ENCODE data around the gene NTN1.

DNA sequence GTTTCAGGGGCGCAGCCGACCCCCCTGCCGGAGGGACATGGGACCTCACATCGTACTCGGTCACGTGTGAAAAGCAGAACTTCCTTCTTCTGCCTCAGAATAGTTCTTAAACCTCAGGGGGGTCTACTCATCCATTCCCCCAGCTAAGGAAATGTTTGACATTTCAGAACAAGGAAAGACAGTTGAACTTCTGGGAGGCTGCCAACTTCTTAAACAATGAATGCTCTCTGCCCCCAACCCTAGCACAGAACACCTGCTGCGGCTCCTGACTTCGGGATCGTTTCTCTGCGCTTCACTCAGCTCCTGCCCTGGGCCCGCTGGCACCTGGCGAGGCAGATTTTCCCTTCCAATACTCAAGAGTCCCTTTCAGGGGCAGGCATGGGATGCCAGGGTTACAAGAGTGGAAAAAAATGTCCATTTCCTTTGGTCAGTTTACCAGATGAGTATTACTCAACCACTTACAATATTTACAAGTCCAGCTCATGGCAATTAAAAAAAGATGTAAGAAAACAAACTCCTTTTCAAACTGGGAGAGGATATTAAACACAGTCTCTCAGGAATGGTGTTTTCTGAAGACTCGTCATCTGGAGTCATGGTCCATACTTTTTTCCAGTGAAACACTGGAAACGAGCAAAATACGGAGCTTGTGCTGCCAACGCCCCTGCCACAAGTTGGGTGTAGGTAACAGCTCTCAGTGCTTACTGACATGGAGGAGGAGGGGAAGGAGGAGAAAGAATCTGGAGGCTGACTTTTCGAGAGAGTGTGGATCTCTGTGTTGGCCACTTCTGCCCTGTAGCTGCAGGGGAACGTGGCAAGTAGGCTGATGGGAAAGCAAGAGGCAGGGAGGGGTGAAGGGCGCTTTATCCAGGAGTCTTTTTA, 235.7 kb downstream of the NTN1 start:
- TF ChIP-seq GATA2 (IDR thresholded peaks at IDR 0.05; ENCODE audit: low read depth, low read length) (no peak), GATA3 (IDR thresholded peaks at IDR 0.05; ENCODE audit: low read depth, low read length) (no peak)
